ENCODE measurements around the gene PTPRM. TPM values are rescaled to one million over a fixed set of nuclear protein-coding genes. Genes with fewer than 3 reads are reported as not detected.

PTPRM gene
- polyA plus RNA-seq, 1 of the 3 experiments (the other 2 are of a cell fraction), result 16.0 TPM

DNA sequence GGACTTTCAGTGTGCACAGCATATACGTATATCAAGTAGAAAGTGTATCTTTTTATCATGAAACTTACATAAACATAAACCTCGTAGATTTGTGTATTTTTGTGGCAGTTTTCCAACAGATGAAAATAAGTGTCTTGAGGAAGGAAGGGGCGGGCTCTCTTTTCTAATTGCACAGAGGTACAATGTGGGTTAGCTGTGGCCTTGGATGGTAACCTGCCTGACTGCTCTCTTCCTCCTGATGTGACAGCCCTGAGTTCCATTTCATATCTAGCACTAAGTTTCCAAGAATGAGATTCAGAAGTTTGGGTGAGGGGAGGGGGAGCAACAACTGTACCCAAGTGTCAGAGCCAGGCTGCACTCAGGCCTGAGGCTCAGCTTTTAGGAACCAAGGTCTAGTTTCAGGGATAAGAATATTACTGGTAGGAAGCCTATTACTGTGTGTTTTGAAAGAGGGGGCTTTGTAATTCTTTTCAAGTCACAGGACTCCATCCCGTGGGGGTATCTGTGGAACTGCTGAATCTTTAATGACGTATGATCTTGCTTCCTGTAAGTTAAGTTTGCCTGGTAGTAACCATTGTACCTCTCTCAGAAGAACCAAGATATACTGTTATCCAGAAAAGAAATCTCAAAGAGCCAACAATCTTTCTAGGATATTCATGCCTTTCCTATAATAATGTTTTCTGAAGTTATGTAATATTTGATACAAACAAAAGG lies 483.7 kb downstream of the PTPRM start:
- no peaks in the 10 kb centered on the region for H3K9me3 ChIP-seq
- DNase-seq, result no peak
- WGBS (ENCODE audit: low lambda C conversion rate), result 51% methylated on average over 5 of the region's 5 CpGs
- no peaks in the 10 kb centered on the region for H3K27me3 ChIP-seq (ENCODE audit: insufficient read depth)
- no peak overlapping the region for H3K9ac ChIP-seq
- no peaks in the 10 kb centered on the region for H3K9me2 ChIP-seq
- no peak overlapping the region for H3K27ac ChIP-seq (ENCODE audit: low read depth in 2 of 2, low read length in 1 of 2)
- H3F3A ChIP-seq (replicated peaks; ENCODE audit: insufficient read depth), result no peaks in the 10 kb centered on the region
- no peak for TF ChIP-seq TEAD4 (IDR thresholded peaks at IDR 0.05; ENCODE audit: borderline replicate concordance, insufficient read depth)
- no peak for TF ChIP-seq RXRA (IDR thresholded peaks at IDR 0.05; ENCODE audit: borderline replicate concordance, low read depth)
- no peak for TF ChIP-seq EZH2phosphoT487 (IDR thresholded peaks at IDR 0.05; ENCODE audit: borderline replicate concordance, low read depth)
- TF ChIP-seq RCOR1 (IDR thresholded peaks at IDR 0.05; ENCODE audit: low read length), result no peak
- no peak for TF ChIP-seq FOXJ3 (CRISPR knock-in tag; IDR thresholded peaks at IDR 0.05)
- POLR2A ChIA-PET, result no interaction called here
- H3K4me3 ChIP-seq (ENCODE audit: low read depth in 2 of 2, low read length in 1 of 2), result no peak overlapping the region
- no peaks in the 10 kb centered on the region; a peak in 2 of 4 replicates for H3K4me1 ChIP-seq (ENCODE audit: control insufficient read depth in 1 of 2, insufficient read depth in 2 of 2, low read depth in 1 of 2, low read length in 1 of 2)
- no peak overlapping the region for H3K4me2 ChIP-seq
- no peaks in the 10 kb centered on the region for H4K20me1 ChIP-seq (ENCODE audit: insufficient read depth)
- no peaks in the 10 kb centered on the region for H3K36me3 ChIP-seq (replicated peaks in 1 of 2; ENCODE audit: control insufficient read depth in 1 of 2, insufficient read depth in 2 of 2, low read length in 1 of 2)
- H3K79me2 ChIP-seq (ENCODE audit: insufficient read depth), result no peaks in the 10 kb centered on the region
- H2AFZ ChIP-seq (ENCODE audit: low read depth), result no peak overlapping the region
- CTCF ChIA-PET, result no interaction called here

DNA sequence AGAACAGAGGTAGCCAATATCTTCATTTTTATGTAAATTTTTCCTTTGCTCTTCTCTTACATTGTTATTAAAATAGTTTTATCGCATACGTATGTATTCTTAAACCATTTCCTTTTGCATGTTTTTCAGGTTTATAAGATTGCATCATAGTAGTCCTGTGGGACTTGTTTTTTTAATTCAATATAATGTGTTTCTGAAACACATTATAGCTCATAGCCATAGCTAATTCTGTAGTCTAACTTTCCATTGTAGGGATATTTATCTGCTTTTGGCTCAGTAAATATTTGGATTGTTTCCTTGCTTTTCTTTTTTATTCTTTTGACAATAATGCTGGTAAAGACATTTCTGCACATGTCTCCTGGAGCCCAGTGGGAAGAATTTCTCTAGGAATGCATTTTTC lies 484.3 kb downstream of the PTPRM start:
- H3K9ac ChIP-seq, result no peak overlapping the region
- ChIA-PET CTCF (interaction anchor here (0.6 kb wide), 1 partner anchor 348 kb away, joined by 3 read pairs; no protein-coding TSS in a partner anchor), POLR2A (no interaction called here)
- H3F3A ChIP-seq (replicated peaks; ENCODE audit: insufficient read depth), result no peaks in the 10 kb centered on the region
- no peak for DNase-seq
- H2AFZ ChIP-seq (ENCODE audit: low read depth), result no peak overlapping the region
- H3K4me3 ChIP-seq (ENCODE audit: low read depth in 2 of 2, low read length in 1 of 2), result no peak overlapping the region
- H4K20me1 ChIP-seq (ENCODE audit: insufficient read depth), result no peaks in the 10 kb centered on the region
- WGBS (ENCODE audit: low lambda C conversion rate), result 91% methylated on average over 2 of the region's 2 CpGs
- no peaks in the 10 kb centered on the region for H3K79me2 ChIP-seq (ENCODE audit: insufficient read depth)
- no peaks in the 10 kb centered on the region for H3K36me3 ChIP-seq (replicated peaks in 1 of 2; ENCODE audit: control insufficient read depth in 1 of 2, insufficient read depth in 2 of 2, low read length in 1 of 2)
- H3K9me2 ChIP-seq, result no peaks in the 10 kb centered on the region
- no peaks in the 10 kb centered on the region for H3K9me3 ChIP-seq
- H3K4me1 ChIP-seq (ENCODE audit: control insufficient read depth in 1 of 2, insufficient read depth in 2 of 2, low read depth in 1 of 2, low read length in 1 of 2), result no peaks in the 10 kb centered on the region; a peak in 2 of 4 replicates
- no peak overlapping the region for H3K4me2 ChIP-seq
- no peak overlapping the region for H3K27ac ChIP-seq (ENCODE audit: low read depth in 2 of 2, low read length in 1 of 2)
- no peaks in the 10 kb centered on the region for H3K27me3 ChIP-seq (ENCODE audit: insufficient read depth)
- no peak for TF ChIP-seq CHD2 (IDR thresholded peaks at IDR 0.05; ENCODE audit: low read length, partially characterized antibody)
- TF ChIP-seq MXI1 (IDR thresholded peaks at IDR 0.05; ENCODE audit: low read depth, low read length), result no peak
- TF ChIP-seq GATA2 (CRISPR knock-in tag; IDR thresholded peaks at IDR 0.05), result no peak
- TF ChIP-seq, protein P1, sequence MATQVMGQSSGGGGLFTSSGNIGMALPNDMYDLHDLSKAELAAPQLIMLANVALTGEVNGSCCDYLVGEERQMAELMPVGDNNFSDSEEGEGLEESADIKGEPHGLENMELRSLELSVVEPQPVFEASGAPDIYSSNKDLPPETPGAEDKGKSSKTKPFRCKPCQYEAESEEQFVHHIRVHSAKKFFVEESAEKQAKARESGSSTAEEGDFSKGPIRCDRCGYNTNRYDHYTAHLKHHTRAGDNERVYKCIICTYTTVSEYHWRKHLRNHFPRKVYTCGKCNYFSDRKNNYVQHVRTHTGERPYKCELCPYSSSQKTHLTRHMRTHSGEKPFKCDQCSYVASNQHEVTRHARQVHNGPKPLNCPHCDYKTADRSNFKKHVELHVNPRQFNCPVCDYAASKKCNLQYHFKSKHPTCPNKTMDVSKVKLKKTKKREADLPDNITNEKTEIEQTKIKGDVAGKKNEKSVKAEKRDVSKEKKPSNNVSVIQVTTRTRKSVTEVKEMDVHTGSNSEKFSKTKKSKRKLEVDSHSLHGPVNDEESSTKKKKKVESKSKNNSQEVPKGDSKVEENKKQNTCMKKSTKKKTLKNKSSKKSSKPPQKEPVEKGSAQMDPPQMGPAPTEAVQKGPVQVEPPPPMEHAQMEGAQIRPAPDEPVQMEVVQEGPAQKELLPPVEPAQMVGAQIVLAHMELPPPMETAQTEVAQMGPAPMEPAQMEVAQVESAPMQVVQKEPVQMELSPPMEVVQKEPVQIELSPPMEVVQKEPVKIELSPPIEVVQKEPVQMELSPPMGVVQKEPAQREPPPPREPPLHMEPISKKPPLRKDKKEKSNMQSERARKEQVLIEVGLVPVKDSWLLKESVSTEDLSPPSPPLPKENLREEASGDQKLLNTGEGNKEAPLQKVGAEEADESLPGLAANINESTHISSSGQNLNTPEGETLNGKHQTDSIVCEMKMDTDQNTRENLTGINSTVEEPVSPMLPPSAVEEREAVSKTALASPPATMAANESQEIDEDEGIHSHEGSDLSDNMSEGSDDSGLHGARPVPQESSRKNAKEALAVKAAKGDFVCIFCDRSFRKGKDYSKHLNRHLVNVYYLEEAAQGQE (IDR thresholded peaks at IDR 0.05; ENCODE audit: low read depth, low read length), result no peak
- TF ChIP-seq RXRA (IDR thresholded peaks at IDR 0.05; ENCODE audit: borderline replicate concordance, low read depth), result no peak
- TF ChIP-seq, protein P2, sequence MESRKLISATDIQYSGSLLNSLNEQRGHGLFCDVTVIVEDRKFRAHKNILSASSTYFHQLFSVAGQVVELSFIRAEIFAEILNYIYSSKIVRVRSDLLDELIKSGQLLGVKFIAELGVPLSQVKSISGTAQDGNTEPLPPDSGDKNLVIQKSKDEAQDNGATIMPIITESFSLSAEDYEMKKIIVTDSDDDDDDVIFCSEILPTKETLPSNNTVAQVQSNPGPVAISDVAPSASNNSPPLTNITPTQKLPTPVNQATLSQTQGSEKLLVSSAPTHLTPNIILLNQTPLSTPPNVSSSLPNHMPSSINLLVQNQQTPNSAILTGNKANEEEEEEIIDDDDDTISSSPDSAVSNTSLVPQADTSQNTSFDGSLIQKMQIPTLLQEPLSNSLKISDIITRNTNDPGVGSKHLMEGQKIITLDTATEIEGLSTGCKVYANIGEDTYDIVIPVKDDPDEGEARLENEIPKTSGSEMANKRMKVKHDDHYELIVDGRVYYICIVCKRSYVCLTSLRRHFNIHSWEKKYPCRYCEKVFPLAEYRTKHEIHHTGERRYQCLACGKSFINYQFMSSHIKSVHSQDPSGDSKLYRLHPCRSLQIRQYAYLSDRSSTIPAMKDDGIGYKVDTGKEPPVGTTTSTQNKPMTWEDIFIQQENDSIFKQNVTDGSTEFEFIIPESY (IDR thresholded peaks at IDR 0.05; ENCODE audit: borderline replicate concordance, low read depth), result no peak
- TF ChIP-seq, protein P3, sequence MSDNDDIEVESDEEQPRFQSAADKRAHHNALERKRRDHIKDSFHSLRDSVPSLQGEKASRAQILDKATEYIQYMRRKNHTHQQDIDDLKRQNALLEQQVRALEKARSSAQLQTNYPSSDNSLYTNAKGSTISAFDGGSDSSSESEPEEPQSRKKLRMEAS (IDR thresholded peaks at IDR 0.05; ENCODE audit: low read depth), result no peak
- no peak for TF ChIP-seq YY1 (IDR thresholded peaks at IDR 0.05; ENCODE audit: low read depth)
- TF ChIP-seq RAD21 (IDR thresholded peaks at IDR 0.05; ENCODE audit: low read length), result no peak
- no peak for TF ChIP-seq FOXJ3 (CRISPR knock-in tag; IDR thresholded peaks at IDR 0.05)
- TF ChIP-seq TCF12 (IDR thresholded peaks at IDR 0.05), result no peak
- TF ChIP-seq TAF1 (IDR thresholded peaks at IDR 0.05; ENCODE audit: borderline replicate concordance, low read depth, low read length), result no peak
- TF ChIP-seq EP300 (IDR thresholded peaks at IDR 0.05; ENCODE audit: borderline replicate concordance in 1 of 2, low read depth in 1 of 2, low read length in 1 of 2), result no peak
